ENCODE measurements around the gene TUBGCP4.

TUBGCP4 gene

DNA sequence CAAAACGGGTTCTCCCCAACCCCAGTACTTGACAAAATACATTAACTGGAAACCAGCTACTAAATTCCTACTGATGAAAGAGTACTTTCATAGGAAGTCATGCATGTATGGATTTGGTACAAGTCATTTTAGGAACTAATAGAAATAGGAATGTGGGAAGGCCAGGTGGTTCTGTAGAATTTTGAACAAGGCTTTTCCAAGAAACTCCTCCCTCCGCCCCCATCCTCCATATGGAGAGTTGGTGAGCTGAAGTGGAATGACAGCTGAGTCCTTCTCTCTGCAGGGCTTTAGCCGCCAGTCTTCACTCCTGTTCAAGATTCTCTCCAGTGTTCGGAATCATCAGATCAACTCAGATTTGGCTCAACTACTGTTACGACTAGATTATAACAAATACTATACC, 33.2 kb downstream of the TUBGCP4 start:
- DNase-seq, result no peak

DNA sequence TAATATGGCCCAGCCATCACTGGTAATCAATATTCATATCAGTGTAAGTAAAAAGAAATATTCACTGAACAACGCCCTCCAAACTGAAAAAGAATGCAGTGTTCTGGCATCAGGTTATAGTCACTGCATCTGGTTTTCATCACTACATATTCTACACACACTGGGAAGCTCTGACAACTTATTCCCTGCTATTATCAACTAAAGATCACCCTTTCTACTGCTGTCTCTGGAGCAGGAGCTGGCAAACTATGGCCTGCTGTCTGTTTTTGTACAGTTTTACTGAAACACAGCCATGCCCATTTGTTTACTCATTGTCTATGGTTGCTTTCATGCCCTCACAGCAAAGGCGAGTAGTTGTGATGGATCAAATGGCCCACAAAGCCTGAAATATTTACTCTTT, 35.3 kb downstream of the TUBGCP4 start:
- no peak for DNase-seq

DNA sequence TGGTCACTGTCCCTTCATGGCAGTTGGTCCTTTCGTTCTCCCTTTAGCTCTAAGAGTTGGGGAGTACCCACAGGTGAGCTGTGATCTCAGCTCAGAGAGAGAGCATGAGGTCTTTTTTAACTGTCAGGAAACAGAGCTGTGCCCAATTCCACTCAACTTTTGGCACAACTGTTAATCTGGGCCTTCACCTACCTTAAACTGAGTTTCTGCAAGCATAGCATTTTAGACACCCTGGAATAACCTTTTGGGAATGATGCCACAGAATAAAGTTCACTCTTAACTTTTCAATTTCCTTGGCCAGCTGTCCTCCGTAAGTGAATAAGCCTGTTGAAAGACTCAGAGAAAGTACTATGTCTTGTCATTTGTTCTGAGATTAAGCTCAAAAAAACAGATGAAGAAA, 35.9 kb downstream of the TUBGCP4 start:
- no peak for DNase-seq

DNA sequence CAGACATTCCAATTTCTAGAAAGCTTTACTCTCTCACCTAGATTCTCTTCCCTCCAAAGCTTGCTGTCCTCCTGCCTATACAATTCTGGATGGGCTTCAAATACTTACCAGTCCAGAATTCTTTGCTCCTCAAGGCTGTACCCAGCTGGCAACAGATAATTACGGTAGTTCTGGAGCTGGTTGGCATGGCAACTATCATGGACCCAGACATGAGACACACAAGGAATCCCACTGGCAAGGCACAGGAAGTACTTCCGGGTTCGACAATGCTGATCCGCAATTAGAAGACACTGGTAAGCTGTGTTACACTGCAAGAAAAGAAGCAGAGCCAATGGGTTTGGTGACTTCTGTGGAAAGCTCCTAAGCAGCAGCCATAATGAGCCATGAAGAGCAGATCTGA, 37.9 kb downstream of the TUBGCP4 start:
- DNase-seq, result no peak

DNA sequence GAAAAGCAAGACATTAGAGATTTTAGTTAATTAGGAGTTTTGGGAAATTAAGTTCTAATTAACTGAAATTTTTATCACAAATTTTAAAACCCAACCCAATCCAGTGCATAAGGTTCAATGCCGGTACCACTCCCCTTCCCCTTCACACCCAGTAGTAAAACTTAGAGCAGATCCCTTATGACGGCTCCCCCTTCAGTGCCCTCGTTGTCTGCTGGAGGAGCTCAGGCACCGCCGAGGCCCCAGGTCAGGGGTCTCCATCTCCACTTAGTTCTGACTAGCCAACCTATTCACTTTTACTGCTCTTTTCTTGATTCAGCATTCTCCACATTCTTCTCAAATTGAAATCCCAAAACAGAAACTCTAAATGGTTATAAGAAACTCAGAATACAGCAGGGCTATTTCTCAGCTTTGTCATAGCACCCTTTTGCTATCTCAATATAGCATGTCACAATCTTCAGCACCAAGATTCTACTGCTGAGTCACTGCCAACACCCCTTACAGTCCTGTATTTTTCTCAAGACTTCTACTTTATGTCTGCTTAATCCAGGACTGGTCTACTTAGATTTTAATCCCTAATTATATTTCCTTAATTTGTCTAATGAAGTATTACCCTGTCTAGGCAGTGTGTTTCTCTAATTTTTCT, 39.8 kb downstream of the TUBGCP4 start:
- DNase-seq, result no peak

DNA sequence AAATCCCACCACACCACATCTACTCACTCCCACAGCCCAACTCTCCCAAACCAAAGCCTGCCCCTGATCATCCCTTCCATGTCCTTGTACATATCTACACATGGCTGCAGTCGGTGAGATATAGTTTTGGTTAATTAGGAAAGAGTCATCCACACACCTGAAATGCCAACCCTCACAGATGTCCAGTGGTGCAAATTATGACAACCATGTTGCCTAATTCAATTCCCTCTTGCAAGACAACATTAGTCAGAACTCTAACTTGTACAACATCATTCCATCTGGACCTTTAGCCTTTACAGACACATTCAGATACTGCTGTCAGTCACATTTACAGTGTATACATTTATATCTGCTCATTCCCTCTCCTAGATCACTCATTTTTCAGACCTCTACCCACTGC, 41.2 kb downstream of the TUBGCP4 start:
- no peak for DNase-seq

DNA sequence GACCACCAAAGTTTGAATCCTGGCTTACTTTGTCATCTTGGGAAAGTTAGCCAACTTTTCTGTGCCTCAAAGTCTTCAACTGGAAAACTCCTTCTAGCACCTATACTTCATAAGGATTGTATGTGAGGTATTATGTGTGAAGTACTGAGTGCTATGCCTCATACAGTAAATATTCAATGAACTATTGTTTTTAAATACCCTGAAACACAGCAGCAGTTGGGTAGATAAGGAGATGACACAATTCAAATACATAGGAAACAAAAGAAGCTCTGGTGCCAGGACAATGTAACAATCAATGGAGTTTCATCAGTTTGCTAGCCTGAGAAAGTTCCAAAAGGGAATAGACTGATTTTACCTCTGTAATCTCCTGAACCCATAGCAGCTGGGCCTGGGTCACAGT, 43.3 kb downstream of the TUBGCP4 start:
- no peak for DNase-seq

DNA sequence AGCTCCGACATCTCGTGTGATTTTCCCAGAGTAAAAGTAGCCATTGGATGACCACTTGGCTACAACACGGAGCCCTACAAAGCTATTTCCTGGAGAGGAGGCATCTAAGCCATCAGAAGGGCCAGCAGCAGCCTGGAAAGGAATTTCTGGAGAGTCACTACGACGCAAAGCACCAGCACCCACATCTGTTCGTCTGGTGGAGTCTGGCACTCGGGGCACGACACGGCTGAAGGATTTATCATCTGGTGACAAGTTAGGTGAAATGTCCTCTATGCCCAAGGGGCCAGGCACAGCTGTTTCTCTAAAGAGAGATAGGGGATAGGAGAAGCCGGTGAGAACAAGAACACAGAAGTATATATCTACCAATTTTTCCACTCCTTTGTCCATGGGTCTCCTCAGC, 49.5 kb downstream of the TUBGCP4 start:
- no peak for DNase-seq

DNA sequence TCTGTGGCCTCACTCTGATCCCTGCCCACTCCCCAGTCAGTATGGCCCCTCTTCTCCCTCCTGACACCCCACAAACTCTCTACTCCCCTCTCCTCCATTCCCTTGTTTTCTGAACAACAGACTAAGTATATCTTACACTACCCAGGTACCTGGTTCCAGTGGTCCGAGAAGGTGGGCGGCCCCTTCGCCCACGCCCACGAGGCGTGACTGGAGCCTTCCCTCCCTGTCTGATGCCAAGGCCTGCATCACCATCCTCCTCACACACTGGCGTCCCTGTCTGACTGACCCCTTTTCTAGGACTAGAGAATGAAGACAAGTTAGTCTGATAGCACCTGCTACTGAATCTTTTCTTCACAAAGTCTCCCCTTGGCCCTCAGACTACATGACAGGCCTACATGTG, 50.0 kb downstream of the TUBGCP4 start:
- DNase-seq, result no peak

DNA sequence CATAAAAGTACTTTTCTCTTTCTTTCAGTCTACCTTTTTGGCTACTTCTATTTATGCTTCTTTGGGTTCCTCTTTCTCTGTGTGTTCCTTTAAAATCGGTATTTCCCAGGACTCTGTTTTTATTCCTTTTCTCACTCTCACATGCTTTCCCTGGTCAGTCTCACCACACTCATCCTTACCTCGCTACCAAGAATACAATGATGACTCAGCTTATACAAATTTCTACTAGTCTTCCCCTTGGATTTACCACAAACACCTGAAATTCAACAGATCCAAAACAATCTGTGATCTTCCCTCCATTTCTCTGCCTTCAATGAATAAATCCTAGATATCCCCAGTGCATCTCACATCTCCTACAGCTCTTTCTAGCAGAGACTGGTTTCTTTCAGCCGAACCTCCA, 52.9 kb downstream of the TUBGCP4 start:
- DNase-seq, result no peak

DNA sequence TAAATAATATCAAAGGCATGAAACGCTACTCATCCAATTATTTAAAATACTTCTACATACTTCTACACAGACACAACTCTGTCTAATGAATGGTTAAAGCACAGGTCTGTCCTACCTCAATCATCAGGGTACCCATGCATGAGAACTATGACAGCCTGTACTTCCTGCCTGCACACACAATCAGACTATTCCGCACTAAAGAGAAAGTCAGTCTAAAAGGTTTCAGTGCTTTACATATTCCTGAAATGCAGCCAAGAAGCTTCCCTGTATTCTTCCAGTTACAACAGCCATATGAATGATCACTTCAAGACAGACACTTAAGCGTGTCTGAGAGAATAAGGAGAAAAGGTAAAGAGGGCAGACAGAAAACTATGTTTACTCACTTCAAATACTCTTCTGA, 58.8 kb downstream of the TUBGCP4 start:
- DNase-seq, result no peak

DNA sequence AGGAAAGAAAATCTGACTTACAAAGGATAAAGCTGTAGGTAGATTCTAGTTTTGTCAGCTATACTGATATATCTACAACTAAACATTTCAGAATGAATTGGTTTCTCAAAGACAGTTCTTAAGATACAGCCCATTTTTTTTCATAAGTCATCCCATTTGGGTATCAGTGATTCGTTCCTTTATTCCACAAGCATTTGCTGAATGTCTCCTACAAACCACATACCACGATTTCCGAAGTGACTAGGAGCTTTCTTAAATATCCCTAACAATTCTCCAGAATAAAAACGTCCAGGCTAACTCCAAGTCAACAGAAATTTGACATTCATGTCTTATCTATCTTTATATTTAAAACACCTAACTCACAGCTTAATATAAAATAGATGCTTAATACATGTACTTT, 62.3 kb downstream of the TUBGCP4 start:
- DNase-seq, result no peak

DNA sequence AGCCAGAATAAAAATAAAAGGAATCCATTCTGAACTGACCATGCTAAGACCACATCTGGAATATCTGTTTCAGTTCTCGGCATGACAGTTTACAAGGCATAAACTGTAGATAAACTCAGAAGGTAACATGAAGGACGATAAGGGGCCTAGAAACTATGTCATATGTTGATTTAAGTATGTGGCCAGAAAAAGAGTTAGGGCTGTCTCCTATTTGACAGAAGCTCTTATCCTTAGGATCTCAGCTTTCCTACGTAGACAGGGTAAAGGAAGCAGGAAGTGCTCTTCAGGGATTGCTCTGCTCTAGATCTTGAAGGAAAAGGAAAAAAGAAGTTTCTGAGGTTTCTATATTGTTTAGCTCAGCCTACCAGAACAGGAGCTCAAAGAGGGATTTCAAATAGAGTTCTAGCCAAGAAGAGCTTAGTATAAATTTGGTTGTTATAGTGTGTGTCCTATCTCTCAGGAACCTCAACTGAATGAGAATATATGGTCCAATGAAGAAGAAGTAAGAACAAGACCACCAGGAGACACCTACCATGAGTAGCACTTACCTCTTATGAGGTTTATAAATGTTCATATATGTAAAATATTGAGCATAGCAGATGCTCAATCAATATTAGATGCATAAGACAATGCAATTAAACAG, 62.9 kb downstream of the TUBGCP4 start:
- no peak for DNase-seq

DNA sequence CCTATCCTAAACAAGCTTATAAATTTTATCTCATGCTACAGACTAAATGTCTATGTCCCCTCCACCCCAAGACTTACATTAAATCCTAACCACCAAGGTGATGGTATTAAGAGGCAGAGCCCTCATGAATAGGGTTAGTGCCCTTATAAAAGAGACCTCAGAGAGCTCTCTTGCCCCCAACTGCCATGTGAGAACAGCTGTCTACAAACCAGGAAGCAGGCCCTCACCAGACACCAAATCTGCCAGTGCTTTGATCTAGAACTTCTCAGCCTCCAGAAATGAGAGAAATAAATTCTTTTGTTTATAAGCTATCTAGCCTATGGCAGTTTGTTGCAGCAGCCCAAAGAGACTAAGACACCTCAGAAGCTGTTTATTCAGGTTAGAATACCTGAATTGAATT, 63.5 kb downstream of the TUBGCP4 start:
- DNase-seq, result no peak

DNA sequence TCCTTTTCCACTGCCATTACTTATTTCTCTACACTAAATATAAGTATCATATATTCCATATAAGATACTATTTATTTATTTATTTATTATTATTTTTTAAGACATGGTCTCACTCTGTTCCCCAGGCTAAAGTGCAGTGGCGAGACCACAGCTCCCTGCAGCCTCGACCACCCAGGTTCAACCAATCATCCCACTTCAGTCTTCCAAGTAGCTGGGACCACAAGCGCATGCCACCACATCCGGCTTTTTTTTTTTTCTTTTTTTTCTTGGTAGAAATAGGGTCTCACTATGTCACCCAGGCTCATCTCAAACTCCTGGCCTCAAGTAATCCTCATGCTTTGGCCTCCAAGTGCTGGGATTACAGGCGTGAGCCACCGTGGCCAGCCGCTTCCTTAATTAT, 65.5 kb downstream of the TUBGCP4 start:
- no peak for DNase-seq

DNA sequence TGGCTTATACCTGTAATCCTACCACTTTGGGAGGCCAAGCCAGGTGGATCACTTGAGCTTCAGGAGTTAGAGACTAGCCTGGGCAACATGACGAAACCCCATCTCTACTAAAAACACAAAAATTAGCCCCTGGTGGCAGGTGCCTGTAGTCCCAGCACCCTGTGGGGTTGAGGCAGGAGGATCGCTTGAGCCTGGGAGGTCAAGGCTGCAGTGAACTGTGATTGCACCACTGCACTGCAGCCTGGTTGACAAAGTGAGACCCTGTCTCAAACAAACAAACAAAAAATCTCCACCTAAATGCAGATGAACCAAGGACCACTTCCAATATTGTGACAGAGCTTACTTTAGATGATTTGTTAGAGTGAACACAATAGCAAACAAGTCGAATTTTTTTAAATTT, 68.4 kb downstream of the TUBGCP4 start:
- DNase-seq, result no peak

DNA sequence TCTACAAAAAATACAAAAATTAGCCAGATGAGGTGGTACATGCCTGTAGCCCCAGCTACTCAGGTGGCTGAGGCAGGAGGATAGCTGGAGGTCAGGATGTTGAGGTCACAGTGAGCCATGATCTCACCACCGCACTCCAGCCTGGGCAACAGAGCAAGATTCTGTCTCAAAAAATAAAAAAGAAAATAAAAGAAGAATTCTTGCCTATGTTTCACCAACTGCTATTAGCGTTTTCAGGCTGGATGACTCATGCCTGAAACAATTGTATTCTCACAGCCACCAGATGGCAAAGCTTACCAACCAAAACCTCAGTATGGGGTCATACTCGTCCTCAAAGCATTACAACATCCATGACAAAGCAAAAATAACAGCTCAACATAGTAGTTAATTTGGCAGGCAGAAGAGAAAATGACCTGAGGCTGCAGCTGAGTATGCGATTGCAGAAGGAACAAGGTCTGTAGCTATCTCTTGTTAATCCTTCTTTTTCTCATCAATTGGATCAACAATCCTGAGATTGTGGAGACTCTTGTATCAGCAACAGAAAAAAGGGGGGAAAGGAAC, 69.9 kb downstream of the TUBGCP4 start:
- peak; percentile 46 for DNase-seq

DNA sequence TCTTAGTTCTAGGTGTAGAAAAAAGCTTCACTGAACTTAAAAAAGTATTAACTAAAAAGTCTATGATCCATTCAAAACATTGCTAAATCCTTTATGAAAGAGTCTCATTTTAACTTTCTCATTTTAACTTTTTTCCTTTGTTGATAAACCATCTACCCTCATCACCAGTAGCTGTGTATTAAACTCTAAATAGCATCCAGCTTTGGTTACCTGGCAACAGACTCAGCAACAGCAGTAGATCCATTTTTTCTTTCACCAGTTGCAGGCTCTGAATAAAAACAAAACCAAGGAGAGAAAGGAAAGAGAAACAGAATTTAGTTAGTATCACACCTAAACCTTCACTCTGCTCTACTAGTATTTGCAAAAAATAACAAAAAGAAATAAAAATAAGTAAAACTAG, 70.4 kb downstream of the TUBGCP4 start:
- DNase-seq, result no peak

DNA sequence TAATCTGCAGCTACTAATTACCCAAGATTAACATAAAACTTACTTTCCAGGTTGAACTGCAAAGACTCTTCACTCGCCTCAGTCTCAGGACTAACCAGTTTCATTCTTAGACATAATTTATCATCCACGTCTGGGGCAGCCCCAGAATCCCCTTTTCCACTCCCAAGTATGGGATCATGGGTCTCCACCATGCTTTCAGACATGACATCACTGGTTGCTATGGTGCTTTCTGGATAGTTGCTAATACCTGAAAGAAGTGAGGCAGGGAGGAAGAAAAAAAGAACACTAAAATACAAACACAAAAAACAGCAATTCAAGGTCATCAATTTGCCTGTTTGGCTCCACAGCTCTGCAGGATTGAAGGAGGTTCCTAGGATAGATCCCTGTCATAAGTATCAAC, 75.4 kb downstream of the TUBGCP4 start:
- no peak for DNase-seq

DNA sequence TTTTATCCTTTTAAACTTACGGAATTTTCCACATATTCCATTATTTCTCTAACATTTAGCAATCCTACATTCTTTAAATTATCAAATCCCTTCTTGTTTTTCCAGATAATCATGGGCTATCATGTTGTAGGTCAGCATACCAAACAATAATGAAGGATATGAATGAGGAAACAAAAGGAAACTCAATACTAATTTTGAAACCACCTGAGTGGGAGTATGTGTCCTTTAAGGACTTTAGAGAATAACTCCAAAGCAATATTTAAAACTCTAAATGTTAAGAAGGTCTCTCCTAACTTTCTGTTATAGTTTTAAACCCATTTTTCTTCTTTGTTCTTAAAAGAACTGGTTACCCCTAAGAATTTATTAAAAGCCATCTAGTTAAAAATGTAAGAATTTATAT, 79.1 kb downstream of the TUBGCP4 start:
- no peak for DNase-seq

Data from CD4-positive, alpha-beta T cell treated with Interleukin-21 for 1 hour (primary cell).